ENCODE data around the gene SARS1.
"Not testable (repeated sequence)": the region's sequence is repeated elsewhere in the genome, so short reads cannot be mapped to it uniquely, and the experiment has no call there.

SARS1 gene

GRCh38 chr1:109275706-109276345 is 62.1 kb downstream of the SARS1 start:
- no peak for DNase-seq (ENCODE audit: low read depth)

- DNase-seq (ENCODE audit: low read depth) = peak; percentile 27
Measured at GRCh38 chr1:109277434-109278204, 63.9 kb downstream of the SARS1 start.

GRCh38 chr1:109279615-109280278 is 66.0 kb downstream of the SARS1 start:
- DNase-seq (ENCODE audit: low read depth) = no peak

GRCh38 chr1:109280862-109281261 is 67.1 kb downstream of the SARS1 start:
- no peak for DNase-seq (ENCODE audit: low read depth)

GRCh38 chr1:109281680-109282496 is 68.2 kb downstream of the SARS1 start:
- no peak for DNase-seq (ENCODE audit: low read depth)

GRCh38 chr1:109282497-109282951 is 68.8 kb downstream of the SARS1 start:
- DNase-seq (ENCODE audit: low read depth) = no peak

GRCh38 chr1:109282952-109283747 is 69.4 kb downstream of the SARS1 start, which contains the start of gene PSRC1:
Gene PSRC1 (minus strand): TSS chr1:109283145.
- DNase-seq (ENCODE audit: low read depth) = peak; percentile 81

GRCh38 chr1:109283748-109284600 is 70.3 kb downstream of the SARS1 start:
- DNase-seq (ENCODE audit: low read depth) = no peak

- DNase-seq (ENCODE audit: low read depth) = not testable (repeated sequence)
Measured at GRCh38 chr1:109286762-109287161, 73.0 kb downstream of the SARS1 start.

Data from stimulated activated CD8-positive, alpha-beta memory T cell treated with anti-CD3 and anti-CD28 coated beads, Interleukin-15, amount 100 ng/mL, for 1 hour (primary cell).